Trophoblast cell (in vitro differentiated cells and primary cell): ENCODE data around the gene RAD51D.
"Not testable (repeated sequence)": the region's sequence is repeated elsewhere in the genome, so short reads cannot be mapped to it uniquely, and the experiment has no call there.

Experiments used
- DNase-seq, 2 donors: peaks; one replicate each; pipeline ENCODE4 v3.0.0-alpha.2; 2016
- H2AFZ ChIP-seq: 2 replicates; pipeline ENCODE4 v1.6.1; 2013; ENCODE audit warnings: low read length, moderate library complexity, mild to moderate bottlenecking; ENCODE audit not compliant: insufficient read depth, poor library complexity
- H2AK5ac ChIP-seq: 2 replicates; pipeline ENCODE4 v1.6.1; 2013; ENCODE audit warnings: mild to moderate bottlenecking, low read length
- H2BK120ac ChIP-seq: 2 replicates; pipeline ENCODE4 v1.6.1; 2013; ENCODE audit warnings: low read length, mild to moderate bottlenecking, moderate library complexity; ENCODE audit not compliant: insufficient read depth, poor library complexity
- H2BK12ac ChIP-seq: 2 replicates; pipeline ENCODE4 v1.6.1; 2013; ENCODE audit warnings: mild to moderate bottlenecking, low read length, moderate library complexity
- H2BK5ac ChIP-seq: 2 replicates; pipeline ENCODE4 v1.6.1; 2013; ENCODE audit warnings: low read length, low read depth, moderate library complexity, mild to moderate bottlenecking; ENCODE audit not compliant: poor library complexity
- H3K14ac ChIP-seq: 2 replicates; pipeline ENCODE4 v1.6.1; 2013; ENCODE audit warnings: mild to moderate bottlenecking, low read length
- H3K18ac ChIP-seq: 2 replicates; pipeline ENCODE4 v1.6.1; 2013; ENCODE audit warnings: mild to moderate bottlenecking, low read length
- H3K23ac ChIP-seq: 2 replicates; pipeline ENCODE4 v1.6.1; 2013; ENCODE audit warnings: low read length
- H3K27ac ChIP-seq: 2 replicates; pipeline ENCODE4 v1.5.1; 2013; ENCODE audit warnings: low read depth, mild to moderate bottlenecking, inconsistent platforms, low read length, moderate library complexity
- H3K27me3 ChIP-seq: 2 replicates; pipeline ENCODE4 v1.6.1; 2013; ENCODE audit warnings: inconsistent platforms, mild to moderate bottlenecking, low read length, moderate library complexity; ENCODE audit not compliant: insufficient read depth
- H3K36me3 ChIP-seq, 2 experiments: 1 replicate in 1 of 2; 2 replicates in 1 of 2; pipeline ENCODE4 v1.6.1; 2013; ENCODE audit warnings: low read length in 2 of 2, mild to moderate bottlenecking in 2 of 2, moderate library complexity in 1 of 2; ENCODE audit not compliant: insufficient read depth in 2 of 2, control insufficient read depth in 1 of 2
- H3K4ac ChIP-seq: 2 replicates; pipeline ENCODE4 v1.6.1; 2013; ENCODE audit warnings: low read depth, mild to moderate bottlenecking, low read length, moderate library complexity
- H3K4me1 ChIP-seq, 2 experiments: 1 replicate in 1 of 2; 2 replicates in 1 of 2; pipeline ENCODE4 v1.6.1; 2013; ENCODE audit warnings: low read length in 2 of 2, mild to moderate bottlenecking in 2 of 2, moderate library complexity in 1 of 2; ENCODE audit not compliant: insufficient read depth in 2 of 2, control insufficient read depth in 1 of 2
- H3K4me2 ChIP-seq: 2 replicates; pipeline ENCODE4 v1.6.1; 2013; ENCODE audit warnings: inconsistent platforms, mild to moderate bottlenecking, low read length, moderate library complexity
- H3K4me3 ChIP-seq: 2 replicates; pipeline ENCODE4 v1.5.1; 2013; ENCODE audit warnings: mild to moderate bottlenecking, low read depth, low read length, inconsistent platforms
- H3K79me1 ChIP-seq: one replicate; pipeline ENCODE4 v1.6.1; 2013; ENCODE audit warnings: low read length
- H3K79me2 ChIP-seq: 2 replicates; pipeline ENCODE4 v1.6.1; 2013; ENCODE audit warnings: low read length, mild to moderate bottlenecking; ENCODE audit not compliant: control insufficient read depth, insufficient read depth, poor library complexity
- H3K9ac ChIP-seq: 2 replicates; pipeline ENCODE4 v1.6.1; 2013; ENCODE audit warnings: mild to moderate bottlenecking, low read length
- H3K9me3 ChIP-seq: 2 replicates; pipeline ENCODE4 v1.6.1; 2013; ENCODE audit warnings: low read depth, mild to moderate bottlenecking, control low read depth, inconsistent platforms, low read length; ENCODE audit not compliant: insufficient read depth
- H4K12ac ChIP-seq: 2 replicates; pipeline ENCODE4 v1.6.1; 2013; ENCODE audit warnings: low read depth, mild to moderate bottlenecking, low read length, moderate library complexity
- H4K8ac ChIP-seq: 2 replicates; pipeline ENCODE4 v1.6.1; 2013; ENCODE audit warnings: low read depth, mild to moderate bottlenecking, low read length, moderate library complexity
- H4K91ac ChIP-seq: one replicate; pipeline ENCODE4 v1.6.1; 2013; ENCODE audit warnings: low read depth, mild to moderate bottlenecking, low read length, moderate library complexity
- WGBS: extraction: QIAGEN DNeasy Blood & Tissue Kit; methylation state at CpG from one replicate; pipeline ENCODE4 v1.1.7; 2013; ENCODE audit warnings: missing lambda C conversion rate; ENCODE audit not compliant: insufficient read length, insufficient coverage; ENCODE audit errors: extremely low coverage; 5-methylcytosine and 5-hydroxymethylcytosine counted together

The RAD51D gene

DNA sequence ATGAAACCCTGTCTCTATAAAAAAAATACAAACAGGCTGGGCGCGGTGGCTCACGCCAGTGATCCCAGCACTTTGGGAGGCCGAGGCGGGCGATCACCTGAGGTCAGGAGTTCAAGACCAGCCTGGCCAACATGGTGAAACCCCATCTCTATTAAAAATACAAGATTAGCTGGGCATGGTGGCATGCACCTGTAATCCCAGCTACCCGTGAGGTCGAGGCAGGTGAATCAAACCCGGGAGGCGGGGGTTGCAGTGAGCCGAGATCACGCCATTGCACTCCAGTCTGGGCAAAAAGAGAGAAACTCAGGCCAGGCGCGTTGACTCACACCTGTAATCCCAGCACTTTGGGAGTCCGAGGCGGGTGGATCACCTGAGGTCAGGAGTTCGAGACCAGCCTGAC is 8.9 kb downstream of the RAD51D start:
- not testable (repeated sequence) for H3K14ac ChIP-seq, H3K27me3 ChIP-seq, DNase-seq, H3K79me1 ChIP-seq, H4K91ac ChIP-seq, H3K18ac ChIP-seq, H3K23ac ChIP-seq, H2BK12ac ChIP-seq, H3K27ac ChIP-seq, H2BK120ac ChIP-seq, H3K79me2 ChIP-seq, H3K9me3 ChIP-seq, H3K36me3 ChIP-seq, H3K4me2 ChIP-seq, H2BK5ac ChIP-seq, H3K9ac ChIP-seq, H3K4me1 ChIP-seq, H4K12ac ChIP-seq, H2AFZ ChIP-seq, H3K4ac ChIP-seq, H2AK5ac ChIP-seq, H4K8ac ChIP-seq, H3K4me3 ChIP-seq
- no CpG with 5 or more reads among the region's 17 CpGs for WGBS

- Histone ChIP-seq H3K27me3 (no peaks in the 10 kb centered on the region), H3K4me2 (no peak overlapping the region), H4K12ac (no peak overlapping the region), H2BK120ac (no peak overlapping the region), H3K79me2 (no peaks in the 10 kb centered on the region), H2AFZ (no peak overlapping the region), H3K9me3 (no peaks in the 10 kb centered on the region), H3K27ac (no peak overlapping the region), H3K4me3 (no peak overlapping the region), H3K79me1 (no peaks in the 10 kb centered on the region), H2BK5ac (no peak overlapping the region), H3K4ac (no peak overlapping the region), H4K91ac (no peak overlapping the region), H4K8ac (no peak overlapping the region), H3K9ac (no peak overlapping the region), H3K4me1 (peaks cover 4 to 7% of the 10 kb centered on the region in 2 experiments), H3K14ac (no peak overlapping the region), H3K36me3 (peaks cover 11 to 22% of the 10 kb centered on the region in 2 experiments), H3K23ac (no peak overlapping the region), H2AK5ac (no peak overlapping the region), H3K18ac (no peak overlapping the region), H2BK12ac (no peak overlapping the region)
- DNase-seq = no peak
- WGBS = no CpG with 5 or more reads among the region's 5 CpGs
These were observed 14.7 kb downstream of the RAD51D start for GRCh38 chr17:35104844-35105450.

GRCh38 chr17:35103271-35103670 is 16.4 kb downstream of the RAD51D start:
- H4K91ac ChIP-seq = no peak overlapping the region
- no peak overlapping the region for H4K12ac ChIP-seq
- H3K27ac ChIP-seq = no peak overlapping the region
- H3K27me3 ChIP-seq = no peaks in the 10 kb centered on the region
- no peak overlapping the region for H2AFZ ChIP-seq
- H3K4me2 ChIP-seq = peak overlapping the region; percentile 20
- no peak overlapping the region for H2BK12ac ChIP-seq
- H3K14ac ChIP-seq = no peak overlapping the region
- no peak overlapping the region for H3K9ac ChIP-seq
- peaks cover 4 to 7% of the 10 kb centered on the region in 2 experiments for H3K4me1 ChIP-seq
- H2AK5ac ChIP-seq = no peak overlapping the region
- no peak overlapping the region for H3K23ac ChIP-seq
- H4K8ac ChIP-seq = no peak overlapping the region
- no peaks in the 10 kb centered on the region for H3K9me3 ChIP-seq
- no peak overlapping the region for H2BK120ac ChIP-seq
- no peaks in the 10 kb centered on the region for H3K79me2 ChIP-seq
- WGBS = no CpG with 5 or more reads among the region's 5 CpGs
- no peak overlapping the region for H3K4me3 ChIP-seq
- H2BK5ac ChIP-seq = no peak overlapping the region
- H3K36me3 ChIP-seq = peaks cover 11 to 23% of the 10 kb centered on the region in 2 experiments
- no peak for DNase-seq
- H3K18ac ChIP-seq = no peak overlapping the region
- no peaks in the 10 kb centered on the region for H3K79me1 ChIP-seq
- no peak overlapping the region for H3K4ac ChIP-seq

DNA sequence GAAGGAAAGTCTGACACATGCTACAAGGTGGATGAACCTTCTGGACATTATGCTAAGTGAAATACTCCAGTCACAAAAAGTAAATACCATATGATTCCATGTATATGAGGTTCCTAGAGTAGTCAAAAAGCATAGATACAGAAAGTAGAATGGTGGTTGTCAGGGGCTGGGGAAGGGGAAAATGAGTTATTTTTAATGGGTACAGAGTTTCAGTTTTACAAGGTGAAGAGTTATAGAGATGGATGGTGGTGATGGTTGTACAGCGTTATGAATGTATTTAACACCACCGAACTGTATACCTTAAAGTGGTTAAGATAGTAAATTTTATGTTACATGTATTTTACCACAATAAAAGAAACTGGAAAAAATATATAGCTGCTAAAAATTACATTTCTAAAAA is 17.9 kb downstream of the RAD51D start:
- Histone ChIP-seq H3K27me3 (no peaks in the 10 kb centered on the region), H2BK5ac (no peak overlapping the region), H3K4me2 (no peak overlapping the region), H4K91ac (no peak overlapping the region), H3K23ac (no peak overlapping the region), H2AK5ac (no peak overlapping the region), H3K4me1 (peaks cover 4 to 7% of the 10 kb centered on the region in 2 experiments), H3K27ac (no peak overlapping the region), H3K79me2 (no peaks in the 10 kb centered on the region), H4K12ac (no peak overlapping the region), H3K4me3 (no peak overlapping the region), H4K8ac (no peak overlapping the region), H2BK12ac (no peak overlapping the region), H3K36me3 (peaks cover 11 to 26% of the 10 kb centered on the region in 2 experiments), H3K9me3 (no peaks in the 10 kb centered on the region), H3K14ac (no peak overlapping the region), H3K4ac (no peak overlapping the region), H3K9ac (no peak overlapping the region), H2BK120ac (no peak overlapping the region), H3K79me1 (no peaks in the 10 kb centered on the region), H3K18ac (no peak overlapping the region), H2AFZ (no peak overlapping the region)
- WGBS = no CpG with 5 or more reads among the region's 2 CpGs
- no peak for DNase-seq
